Spleen (tissue), 11 donors: ENCODE results near the gene ANGEL2. TPM values are rescaled to one million over a fixed set of nuclear protein-coding genes. Genes with fewer than 3 reads are reported as not detected.
A peak's percentile ranks its signal among the peaks of the same experiment; 100 is the strongest.

Source experiments
- DNase-seq: peaks from one replicate; pipeline ENCODE4 v3.0.0-alpha.2; 2020
- H3K27ac ChIP-seq, 8 donors: fragments of 200-600 bp; sonication (generic) in 7 of 8; 1 replicate in 4 of 8; 2 replicates in 4 of 8; pipeline versions ENCODE4 v1.5.0 to v1.8.0; 2016 to 2021; ENCODE audit warnings: inconsistent platforms in 4 of 8, mild to moderate bottlenecking in 4 of 8, moderate library complexity in 1 of 8
- H3K27me3 ChIP-seq, 7 donors: fragments of 200-600 bp; sonication (generic) in 6 of 7; replicated peaks in 1 of 7; 1 replicate in 4 of 7; 2 replicates in 3 of 7; pipeline versions ENCODE4 v1.5.0 to v1.8.0; 2016 to 2021; ENCODE audit warnings: inconsistent platforms in 3 of 7, mild to moderate bottlenecking in 1 of 7
- H3K36me3 ChIP-seq, 6 donors: fragments of 200-600 bp; sonication (generic) in 5 of 6; 1 replicate in 4 of 6; 2 replicates in 2 of 6; pipeline versions ENCODE4 v1.5.0 to v1.8.0; 2016 to 2021; ENCODE audit warnings: inconsistent platforms in 2 of 6
- H3K4me1 ChIP-seq, 6 donors: fragments of 200-600 bp; sonication (generic) in 5 of 6; 1 replicate in 3 of 6; 2 replicates in 3 of 6; pipeline versions ENCODE4 v1.5.0 to v1.8.0; 2016 to 2021; ENCODE audit warnings: inconsistent platforms in 3 of 6
- H3K4me3 ChIP-seq, 8 donors: fragments of 200-600 bp; sonication (generic) in 7 of 8; 1 replicate in 4 of 8; 2 replicates in 4 of 8; pipeline versions ENCODE4 v1.5.0 to v1.8.0; 2016 to 2021; ENCODE audit warnings: inconsistent platforms in 4 of 8, mild to moderate bottlenecking in 4 of 8, moderate library complexity in 2 of 8
- H3K9me3 ChIP-seq, 8 donors: fragments of 200-600 bp; sonication (generic) in 7 of 8; 1 replicate in 4 of 8; 2 replicates in 4 of 8; pipeline versions ENCODE4 v1.5.0 to v1.8.0; 2016 to 2021; ENCODE audit warnings: inconsistent platforms in 4 of 8
- CTCF ChIP-seq, 11 experiments: fragments of 200-600 bp in 7 of 11; fragments of 450-650 bp in 4 of 11; sonication (generic) in 4 of 11; IDR thresholded peaks in 8 of 11; conservative IDR thresholded peaks in 3 of 11; 1 replicate in 7 of 11; 2 replicates in 4 of 11; pipeline versions ENCODE4 v1.4.0 to v1.8.0; 2016 to 2021; ENCODE audit warnings: antibody characterized with exemption in 11 of 11, inconsistent platforms in 4 of 11, mild to moderate bottlenecking in 1 of 11
- POLR2A ChIP-seq, 3 donors: fragments of 450-650 bp; IDR thresholded peaks; one replicate each; pipeline ENCODE4 v1.5.1; 2017; ENCODE audit warnings: antibody characterized with exemption in 3 of 3, mild to moderate bottlenecking in 1 of 3
- POLR2AphosphoS5 ChIP-seq, 3 donors: sonication (generic); formaldehyde crosslinking; IDR thresholded peaks; one replicate each; pipeline ENCODE4 v1.5.1; 2017; ENCODE audit warnings: antibody characterized with exemption in 3 of 3
- WGBS, 5 donors: extraction: QIAGEN DNeasy Blood & Tissue Kit in 3 of 5; methylation state at CpG; one replicate each; pipeline versions ENCODE4 v1.1.5 to v1.1.7; 2013 to 2018; 5-methylcytosine and 5-hydroxymethylcytosine counted together
- intact Hi-C: fragments of 100-400 bp; cut with DNase I; formaldehyde crosslinking; loops from one replicate; pipeline ENCODE4 v1.15.0; 2023; ENCODE audit warnings: low total_unique reads
- polyA plus RNA-seq, 3 donors: library from polyadenylated mRNA; stranded (reverse); fragments of 200-250 nt; gene quantifications; one replicate each; pipeline ENCODE4 v1.2.1, GENCODE V29; 2013
- total RNA-seq, 7 donors: library from RNA; depleted of rRNA in 3 of 7; stranded (reverse); fragments of >200 nt in 3 of 7; fragmentation: NEBNext Ultra II Directional in 4 of 7; extraction: Animal tissue kit (Norgen Biotek cat#: 25700) in 4 of 7; gene quantifications; one replicate each; pipeline versions ENCODE4 v1.1.0 to v1.2.1, GENCODE V29; 2016 to 2021
- donor health status: healthy with polysubstance abuse.
- donor health status: DM: no; HTN: no; CAD: no; lungs with moderate emphysema.
- donor health status: DM: no; HTN: no; CAD: no.
- donor health status: Bipolar disorder and iron deficiency.
- donor health status: healthy.
- donor health status: DM: no; HTN: no; CAD: no.
- donor health status: DM: yes; HTN: yes; CAD: no.

Gene ANGEL2
- total and polyA plus RNA-seq, 10 donors = 18.3 to 96.8 (median 50.9) TPM

- Histone ChIP-seq H3K27ac (no peak overlapping the region), H3K4me3 (no peak overlapping the region), H3K4me1 (peaks cover 5 to 58% (median 21%) of the 10 kb centered on the region in 6 donors), H3K9me3 (no peaks in the 10 kb centered on the region), H3K36me3 (no peaks in the 10 kb centered on the region), H3K27me3 (peaks cover 0 to 5% (median 0%) of the 10 kb centered on the region in 7 donors)
- no peak for DNase-seq
- no peak for TF ChIP-seq POLR2A (IDR thresholded peaks at IDR 0.05)
- no peak for TF ChIP-seq POLR2AphosphoS5 (IDR thresholded peaks at IDR 0.05)
- TF ChIP-seq CTCF (IDR thresholded peaks at IDR 0.05 in 8 of 11, conservative IDR thresholded peaks at IDR 0.05 in 3 of 11) = no peak
- intact Hi-C loops = no loop called here
Measured at GRCh38 chr1:213053455-213053854, 37.8 kb upstream of the ANGEL2 start.

- DNase-seq = no peak
- Histone ChIP-seq H3K9me3 (no peaks in the 10 kb centered on the region), H3K36me3 (no peaks in the 10 kb centered on the region), H3K27me3 (peaks cover 0 to 13% (median 0%) of the 10 kb centered on the region in 7 donors), H3K4me1 (peaks cover 5 to 53% (median 21%) of the 10 kb centered on the region in 6 donors), H3K4me3 (peak overlapping the region; percentile 75 to 97 (median 88)), H3K27ac (peak overlapping the region; percentile 77 to 90 (median 85))
- intact Hi-C loops = no loop called here
- WGBS, 5 donors = 8 to 25% (median 16%) methylated on average over 2 of the region's 2 CpGs
- TF ChIP-seq CTCF (IDR thresholded peaks at IDR 0.05 in 8 of 11, conservative IDR thresholded peaks at IDR 0.05 in 3 of 11) = no peak
- no peak for TF ChIP-seq POLR2A (IDR thresholded peaks at IDR 0.05)
- TF ChIP-seq POLR2AphosphoS5 (IDR thresholded peaks at IDR 0.05) = no peak
Measured at GRCh38 chr1:213051881-213052202, 36.2 kb upstream of the ANGEL2 start.

DNA sequence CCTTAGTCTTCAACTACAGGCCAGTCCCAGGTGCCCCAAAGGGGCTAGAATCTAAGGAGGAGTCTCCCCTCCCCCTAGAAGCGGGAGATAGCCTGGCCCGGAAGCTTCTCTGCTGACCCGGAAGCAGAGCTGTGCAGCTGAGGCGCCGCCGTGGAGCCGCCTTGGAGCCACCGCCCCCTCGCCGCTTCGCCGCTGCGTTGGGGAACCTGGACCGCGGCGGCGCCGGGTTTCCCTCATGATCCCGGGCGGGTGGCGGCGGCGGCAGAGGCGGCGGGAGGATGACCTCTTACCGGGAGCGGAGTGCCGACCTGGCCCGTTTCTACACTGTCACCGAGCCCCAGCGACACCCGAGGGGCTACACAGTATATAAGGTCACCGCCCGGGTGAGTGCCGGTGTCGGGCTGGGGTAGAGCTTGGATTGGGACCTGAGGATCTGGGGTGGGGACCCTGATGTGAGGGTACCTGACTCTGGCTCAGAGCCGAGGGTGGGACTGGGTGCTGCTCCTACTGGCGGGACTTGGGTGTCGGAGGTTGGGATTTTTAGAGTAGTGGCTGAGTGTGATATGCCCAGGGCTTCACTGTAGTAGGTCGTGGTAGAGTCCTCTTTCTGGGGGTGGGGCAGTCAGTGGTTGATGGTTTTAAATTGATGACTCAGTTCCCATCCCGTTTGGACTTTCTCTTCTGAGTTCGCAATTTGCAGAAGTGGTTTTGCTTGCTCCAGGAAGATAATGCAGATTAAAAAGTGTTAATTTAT lies 35.6 kb upstream of the ANGEL2 start, which contains the start of gene RPS6KC1:
TSS of gene RPS6KC1 (plus strand) at position 115 of the 754 bp plus-strand sequence. CDS start at position 279, 164 bp downstream.
- TF ChIP-seq CTCF (IDR thresholded peaks at IDR 0.05 in 8 of 11, conservative IDR thresholded peaks at IDR 0.05 in 3 of 11) (peak in 2 of 11 experiments; percentile 14 to 17), POLR2A (IDR thresholded peaks at IDR 0.05) (no peak), POLR2AphosphoS5 (IDR thresholded peaks at IDR 0.05) (peak; percentile 80 to 87 (median 82))
- intact Hi-C loops = no loop called here
- Histone ChIP-seq H3K27me3 (peaks cover 0 to 13% (median 0%) of the 10 kb centered on the region in 7 donors), H3K27ac (peak within 1 kb of the TSS; percentile 77 to 90 (median 85)), H3K9me3 (no peaks in the 10 kb centered on the region), H3K4me3 (peak within 1 kb of the TSS; percentile 75 to 97 (median 88)), H3K4me1 (peaks cover 5 to 53% (median 21%) of the 10 kb centered on the region in 6 donors), H3K36me3 (no peaks in the 10 kb centered on the region)
- 0 to 2% (median 0%) methylated on average over 19 to 42 of the region's 42 CpGs for WGBS, 5 donors
- peak; percentile 97 for DNase-seq

GRCh38 chr1:213050745-213051126 lies 35.1 kb upstream of the ANGEL2 start:
- Histone ChIP-seq H3K4me1 (peaks cover 5 to 50% (median 19%) of the 10 kb centered on the region in 6 donors), H3K36me3 (no peaks in the 10 kb centered on the region), H3K4me3 (peak overlapping the region; percentile 75 to 97 (median 88)), H3K9me3 (no peaks in the 10 kb centered on the region), H3K27ac (peak overlapping the region; percentile 77 to 90 (median 85)), H3K27me3 (peaks cover 0 to 13% (median 0%) of the 10 kb centered on the region in 7 donors)
- 22 to 40% (median 33%) methylated on average over 15 of the region's 15 CpGs for WGBS, 5 donors
- intact Hi-C loops = no loop called here
- TF ChIP-seq CTCF (IDR thresholded peaks at IDR 0.05 in 8 of 11, conservative IDR thresholded peaks at IDR 0.05 in 3 of 11) (no peak), POLR2AphosphoS5 (IDR thresholded peaks at IDR 0.05) (no peak), POLR2A (IDR thresholded peaks at IDR 0.05) (no peak)
- DNase-seq = no peak
